ENCODE data around the gene THUMPD1.

- no peak for TF ChIP-seq GATA2 (IDR thresholded peaks at IDR 0.05; ENCODE audit: low read depth, low read length)
- no peak for TF ChIP-seq GATA3 (IDR thresholded peaks at IDR 0.05; ENCODE audit: low read depth, low read length)
Measured at GRCh38 chr16:20743591-20743990, 2.0 kb upstream of the THUMPD1 start.

Data from SH-SY5Y (cell line).